Measurements from ENCODE around the gene P2RY13. TPM values are rescaled to one million over a fixed set of nuclear protein-coding genes. Genes with fewer than 3 reads are reported as not detected.

Gene P2RY13
- total and polyA plus RNA-seq, 10 of the 15 experiments (the other 5 are each of a cell fraction or from before 2014, with no cell fraction given) = not detected

GRCh38 chr3:151351648-151352047, 22.3 kb upstream of the P2RY13 start:
- Histone ChIP-seq H3K36me3 (ENCODE audit: control insufficient read depth in 2 of 2, insufficient read depth in 2 of 2, low read length in 1 of 2) (no peaks in the 10 kb centered on the region), H2AFZ (ENCODE audit: control insufficient read depth, low read depth, low read length) (peak overlapping the region; percentile 37; the same call in 1 of the 2 replicates), H3K4me2 (ENCODE audit: control insufficient read depth, insufficient read depth) (peak overlapping the region; percentile 75), H3K4me3 (no peak overlapping the region), H4K20me1 (ENCODE audit: control insufficient read depth, insufficient read depth) (no peaks in the 10 kb centered on the region), H3K9me3 (replicated peaks; ENCODE audit: control insufficient read depth, insufficient read depth, low read length) (no peaks in the 10 kb centered on the region), H3K4me1 (ENCODE audit: control insufficient read depth, insufficient read depth, low read length) (peaks cover 21% of the 10 kb centered on the region), H3K79me2 (ENCODE audit: control insufficient read depth, insufficient read depth, low read length) (no peaks in the 10 kb centered on the region), H3K27me3 (replicated peaks in 1 of 2; ENCODE audit: control insufficient read depth in 2 of 2, insufficient read depth in 2 of 2, low read length in 1 of 2) (no peaks in the 10 kb centered on the region), H3K27ac (ENCODE audit: control insufficient read depth, insufficient read depth) (no peak overlapping the region), H3K9ac (ENCODE audit: control insufficient read depth, insufficient read depth, low read length) (no peak overlapping the region)
- SMC1A ChIA-PET (ENCODE audit: uncharacterized antibody, unreplicated experiment) = interaction anchor here (1.2 kb wide), 1 partner anchor 494 kb away, joined by 3 read pairs; no protein-coding TSS in a partner anchor
- POLR2A ChIA-PET = no interaction called here
- TF ChIP-seq JUND (IDR thresholded peaks at IDR 0.05; ENCODE audit: low read depth, low read length) (no peak), MTA2 (IDR thresholded peaks at IDR 0.05; ENCODE audit: low read depth) (no peak), NR2C2 (IDR thresholded peaks at IDR 0.05; ENCODE audit: borderline replicate concordance, control insufficient read depth, insufficient read length, low read depth) (no peak), ZSCAN29 (IDR thresholded peaks at IDR 0.05) (no peak), ZNF24 (IDR thresholded peaks at IDR 0.05) (no peak), MYB (IDR thresholded peaks at IDR 0.05; ENCODE audit: borderline replicate concordance, low read depth, low read length) (no peak), BMI1 (IDR thresholded peaks at IDR 0.05; ENCODE audit: borderline replicate concordance) (no peak), IRF4 (IDR thresholded peaks at IDR 0.05; ENCODE audit: low read depth, low read length) (no peak), PKNOX1 (IDR thresholded peaks at IDR 0.05) (no peak), NBN (IDR thresholded peaks at IDR 0.05) (no peak), KAT2A (conservative IDR thresholded peaks at IDR 0.05; ENCODE audit: control insufficient read depth, low read depth, low read length) (no peak), NKRF (conservative IDR thresholded peaks at IDR 0.05) (no peak)
- TF ChIP-seq, protein P1, sequence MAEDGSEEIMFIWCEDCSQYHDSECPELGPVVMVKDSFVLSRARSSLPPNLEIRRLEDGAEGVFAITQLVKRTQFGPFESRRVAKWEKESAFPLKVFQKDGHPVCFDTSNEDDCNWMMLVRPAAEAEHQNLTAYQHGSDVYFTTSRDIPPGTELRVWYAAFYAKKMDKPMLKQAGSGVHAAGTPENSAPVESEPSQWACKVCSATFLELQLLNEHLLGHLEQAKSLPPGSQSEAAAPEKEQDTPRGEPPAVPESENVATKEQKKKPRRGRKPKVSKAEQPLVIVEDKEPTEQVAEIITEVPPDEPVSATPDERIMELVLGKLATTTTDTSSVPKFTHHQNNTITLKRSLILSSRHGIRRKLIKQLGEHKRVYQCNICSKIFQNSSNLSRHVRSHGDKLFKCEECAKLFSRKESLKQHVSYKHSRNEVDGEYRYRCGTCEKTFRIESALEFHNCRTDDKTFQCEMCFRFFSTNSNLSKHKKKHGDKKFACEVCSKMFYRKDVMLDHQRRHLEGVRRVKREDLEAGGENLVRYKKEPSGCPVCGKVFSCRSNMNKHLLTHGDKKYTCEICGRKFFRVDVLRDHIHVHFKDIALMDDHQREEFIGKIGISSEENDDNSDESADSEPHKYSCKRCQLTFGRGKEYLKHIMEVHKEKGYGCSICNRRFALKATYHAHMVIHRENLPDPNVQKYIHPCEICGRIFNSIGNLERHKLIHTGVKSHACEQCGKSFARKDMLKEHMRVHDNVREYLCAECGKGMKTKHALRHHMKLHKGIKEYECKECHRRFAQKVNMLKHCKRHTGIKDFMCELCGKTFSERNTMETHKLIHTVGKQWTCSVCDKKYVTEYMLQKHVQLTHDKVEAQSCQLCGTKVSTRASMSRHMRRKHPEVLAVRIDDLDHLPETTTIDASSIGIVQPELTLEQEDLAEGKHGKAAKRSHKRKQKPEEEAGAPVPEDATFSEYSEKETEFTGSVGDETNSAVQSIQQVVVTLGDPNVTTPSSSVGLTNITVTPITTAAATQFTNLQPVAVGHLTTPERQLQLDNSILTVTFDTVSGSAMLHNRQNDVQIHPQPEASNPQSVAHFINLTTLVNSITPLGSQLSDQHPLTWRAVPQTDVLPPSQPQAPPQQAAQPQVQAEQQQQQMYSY (CRISPR knock-in tag; IDR thresholded peaks at IDR 0.05) = no peak
- TF ChIP-seq, protein P2, sequence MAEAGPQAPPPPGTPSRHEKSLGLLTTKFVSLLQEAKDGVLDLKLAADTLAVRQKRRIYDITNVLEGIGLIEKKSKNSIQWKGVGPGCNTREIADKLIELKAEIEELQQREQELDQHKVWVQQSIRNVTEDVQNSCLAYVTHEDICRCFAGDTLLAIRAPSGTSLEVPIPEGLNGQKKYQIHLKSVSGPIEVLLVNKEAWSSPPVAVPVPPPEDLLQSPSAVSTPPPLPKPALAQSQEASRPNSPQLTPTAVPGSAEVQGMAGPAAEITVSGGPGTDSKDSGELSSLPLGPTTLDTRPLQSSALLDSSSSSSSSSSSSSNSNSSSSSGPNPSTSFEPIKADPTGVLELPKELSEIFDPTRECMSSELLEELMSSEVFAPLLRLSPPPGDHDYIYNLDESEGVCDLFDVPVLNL (IDR thresholded peaks at IDR 0.05; ENCODE audit: low read depth, low read length) = no peak
- ATAC-seq (peak; percentile 56), DNase-seq (ENCODE audit: low read depth, low spot score) (no peak), FAIRE-seq (no peak)
- WGBS (ENCODE audit: insufficient coverage, insufficient replicate concordance, low lambda C conversion rate, missing lambda C conversion rate) = 13% methylated on average over 4 of the region's 4 CpGs
- no TSS peak for BruUV-seq (replicated peaks)
- in situ Hi-C loops (cut with MboI) (no loop called here), intact Hi-C loops (cut with micrococcal nuclease; ENCODE audit: unreplicated experiment) (no loop called here)
- CTCF ChIA-PET = interaction anchor here (0.9 to 1.0 kb wide), 2 partner anchors 9 to 24 kb away, joined by 3 to 4 read pairs; no protein-coding TSS in a partner anchor
- RAD21 ChIA-PET (ENCODE audit: unreplicated experiment) = no interaction called here
